Sigmoid colon (tissue), 7 donors: Measurements from ENCODE around the gene LRRN4. TPM values are rescaled to one million over a fixed set of nuclear protein-coding genes. Genes with fewer than 3 reads are reported as not detected.
"Not testable (repeated sequence)": the region's sequence is repeated elsewhere in the genome, so short reads cannot be mapped to it uniquely, and the experiment has no call there.

Experiments used
- DNase-seq: peaks from one replicate; pipeline ENCODE4 v3.0.0-alpha.2; 2019
- H3K27ac ChIP-seq, 4 donors: fragments of 200-600 bp; sonication (generic); one replicate each; pipeline ENCODE4 v1.5.1; 2016 to 2019; ENCODE audit warnings: mild to moderate bottlenecking in 1 of 4
- H3K27me3 ChIP-seq, 3 donors: fragments of 200-600 bp; sonication (generic); one replicate each; pipeline ENCODE4 v1.5.1; 2019; ENCODE audit warnings: mild to moderate bottlenecking in 1 of 3
- H3K36me3 ChIP-seq, 4 donors: fragments of 200-600 bp; sonication (generic); one replicate each; pipeline ENCODE4 v1.5.1; 2016 to 2019
- H3K4me1 ChIP-seq, 4 donors: fragments of 200-600 bp; sonication (generic); one replicate each; pipeline ENCODE4 v1.5.1; 2017 to 2019
- H3K4me3 ChIP-seq, 4 donors: fragments of 200-600 bp; sonication (generic); one replicate each; pipeline ENCODE4 v1.5.1; 2017 to 2019; ENCODE audit warnings: mild to moderate bottlenecking in 2 of 4, moderate library complexity in 1 of 4
- H3K9me3 ChIP-seq, 4 donors: fragments of 200-600 bp in 3 of 4; sonication (generic) in 3 of 4; one replicate each; pipeline versions ENCODE4 v1.5.1 to v1.6.1; 2013 to 2019
- EP300 ChIP-seq, 4 donors: sonication (generic); formaldehyde crosslinking; IDR thresholded peaks; one replicate each; pipeline ENCODE4 v1.6.1; 2017; ENCODE audit warnings: antibody characterized with exemption in 4 of 4
- POLR2A ChIP-seq, 2 donors: fragments of 450-650 bp; IDR thresholded peaks; one replicate each; pipeline ENCODE4 v1.6.1; 2016; ENCODE audit warnings: antibody characterized with exemption in 2 of 2, mild to moderate bottlenecking in 2 of 2, moderate library complexity in 2 of 2
- POLR2AphosphoS5 ChIP-seq, 4 donors: sonication (generic); formaldehyde crosslinking; IDR thresholded peaks; one replicate each; pipeline ENCODE4 v1.6.1; 2017; ENCODE audit warnings: antibody characterized with exemption in 4 of 4
- WGBS, 2 donors: extraction: QIAGEN DNeasy Blood & Tissue Kit; methylation state at CpG; one replicate each; pipeline ENCODE4 v1.1.7; 2013; 5-methylcytosine and 5-hydroxymethylcytosine counted together
- intact Hi-C: fragments of 100-400 bp; cut with DNase I; formaldehyde crosslinking; loops from one replicate; pipeline ENCODE4 v1.15.1; 2023
- polyA plus RNA-seq, 3 donors: library from polyadenylated mRNA; stranded (reverse); fragments of 200-250 nt; gene quantifications; one replicate each; pipeline ENCODE4 v1.2.3, GENCODE V29; 2013
- total RNA-seq, 4 donors: library from RNA; depleted of rRNA; stranded (reverse); fragments of >200 nt; gene quantifications; one replicate each; pipeline ENCODE4 v1.1.0, GENCODE V29; 2016
- TF ChIP-seq, protein P1 (sequence below), 4 experiments: fragments of 450-650 bp in 3 of 4; fragments of 200-600 bp in 1 of 4; IDR thresholded peaks; one replicate each; pipeline ENCODE4 v1.5.1; 2016 to 2019; ENCODE audit warnings: antibody characterized with exemption in 4 of 4, mild to moderate bottlenecking in 3 of 4, moderate library complexity in 2 of 4
- donor health status: healthy with polysubstance abuse.
- donor health status: Bipolar disorder and iron deficiency.
- donor health status: healthy.

LRRN4 gene
- total and polyA plus RNA-seq, 7 donors, result 0.04 to 0.16 TPM; not detected in 5

DNA sequence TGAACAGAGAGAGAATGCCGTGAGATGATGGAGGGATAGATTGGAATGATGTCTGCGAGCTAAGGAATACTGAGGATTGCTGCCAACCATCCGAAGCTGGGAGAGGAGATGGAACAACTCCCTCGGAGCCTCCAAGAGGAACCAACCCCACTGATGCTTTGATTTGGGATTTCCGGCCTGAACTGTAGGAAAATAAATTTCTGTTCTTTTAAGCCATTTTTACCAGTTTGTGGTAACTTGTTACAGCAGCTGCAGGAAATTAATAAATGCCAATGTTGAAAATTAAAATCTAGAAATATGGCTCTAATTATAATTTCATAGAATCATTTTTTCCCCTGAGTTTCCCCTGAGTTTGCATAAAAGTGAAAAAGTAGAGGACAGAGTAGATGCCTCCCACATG is 14.1 kb downstream of the LRRN4 start:
- no peaks in the 10 kb centered on the region for H3K27me3 ChIP-seq
- DNase-seq, result no peak
- peaks cover 11 to 74% (median 22%) of the 10 kb centered on the region in 4 donors for H3K36me3 ChIP-seq
- H3K4me3 ChIP-seq, result no peak overlapping the region
- H3K4me1 ChIP-seq, result peaks cover 0 to 1% (median 0%) of the 10 kb centered on the region in 4 donors
- WGBS, 2 donors, result 91 to 92% methylated on average over 5 of the region's 5 CpGs
- H3K27ac ChIP-seq, result no peak overlapping the region
- no peaks in the 10 kb centered on the region for H3K9me3 ChIP-seq
- TF ChIP-seq EP300 (IDR thresholded peaks at IDR 0.05), result no peak
- TF ChIP-seq, protein P1, sequence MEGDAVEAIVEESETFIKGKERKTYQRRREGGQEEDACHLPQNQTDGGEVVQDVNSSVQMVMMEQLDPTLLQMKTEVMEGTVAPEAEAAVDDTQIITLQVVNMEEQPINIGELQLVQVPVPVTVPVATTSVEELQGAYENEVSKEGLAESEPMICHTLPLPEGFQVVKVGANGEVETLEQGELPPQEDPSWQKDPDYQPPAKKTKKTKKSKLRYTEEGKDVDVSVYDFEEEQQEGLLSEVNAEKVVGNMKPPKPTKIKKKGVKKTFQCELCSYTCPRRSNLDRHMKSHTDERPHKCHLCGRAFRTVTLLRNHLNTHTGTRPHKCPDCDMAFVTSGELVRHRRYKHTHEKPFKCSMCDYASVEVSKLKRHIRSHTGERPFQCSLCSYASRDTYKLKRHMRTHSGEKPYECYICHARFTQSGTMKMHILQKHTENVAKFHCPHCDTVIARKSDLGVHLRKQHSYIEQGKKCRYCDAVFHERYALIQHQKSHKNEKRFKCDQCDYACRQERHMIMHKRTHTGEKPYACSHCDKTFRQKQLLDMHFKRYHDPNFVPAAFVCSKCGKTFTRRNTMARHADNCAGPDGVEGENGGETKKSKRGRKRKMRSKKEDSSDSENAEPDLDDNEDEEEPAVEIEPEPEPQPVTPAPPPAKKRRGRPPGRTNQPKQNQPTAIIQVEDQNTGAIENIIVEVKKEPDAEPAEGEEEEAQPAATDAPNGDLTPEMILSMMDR (IDR thresholded peaks at IDR 0.05), result no peak
- TF ChIP-seq POLR2A (IDR thresholded peaks at IDR 0.05), result no peak
- no peak for TF ChIP-seq POLR2AphosphoS5 (IDR thresholded peaks at IDR 0.05)
- intact Hi-C loops, result no loop called here

DNA sequence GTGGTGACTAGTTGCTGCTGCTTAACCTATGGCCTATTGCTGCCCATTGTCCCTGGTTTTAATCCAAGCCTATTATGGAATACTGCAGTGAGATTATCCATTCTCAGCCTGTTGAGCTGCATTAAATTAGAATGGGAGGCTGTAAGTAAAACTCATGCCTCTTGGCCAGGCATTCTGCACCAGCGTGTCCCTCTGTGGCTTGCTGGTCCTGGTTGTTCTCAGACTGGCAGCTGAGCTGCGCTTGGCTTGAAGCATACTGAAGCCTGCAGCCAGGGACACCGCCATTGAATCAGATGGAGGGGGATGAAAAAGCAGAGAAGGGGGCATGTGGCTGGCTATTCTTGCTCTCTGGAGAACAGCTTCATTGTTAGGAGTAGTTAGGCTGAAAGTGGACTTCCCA is 15.6 kb downstream of the LRRN4 start:
- WGBS, 2 donors, result 93 to 96% methylated on average over 3 of the region's 3 CpGs
- H3K27ac ChIP-seq, result no peak overlapping the region
- no peaks in the 10 kb centered on the region for H3K9me3 ChIP-seq
- no peak for DNase-seq
- intact Hi-C loops, result no loop called here
- TF ChIP-seq EP300 (IDR thresholded peaks at IDR 0.05), result no peak
- peaks cover 0 to 9% (median 4%) of the 10 kb centered on the region in 4 donors for H3K4me1 ChIP-seq
- peaks cover 16 to 89% (median 29%) of the 10 kb centered on the region in 4 donors for H3K36me3 ChIP-seq
- no peak overlapping the region for H3K4me3 ChIP-seq
- H3K27me3 ChIP-seq, result no peaks in the 10 kb centered on the region

DNA sequence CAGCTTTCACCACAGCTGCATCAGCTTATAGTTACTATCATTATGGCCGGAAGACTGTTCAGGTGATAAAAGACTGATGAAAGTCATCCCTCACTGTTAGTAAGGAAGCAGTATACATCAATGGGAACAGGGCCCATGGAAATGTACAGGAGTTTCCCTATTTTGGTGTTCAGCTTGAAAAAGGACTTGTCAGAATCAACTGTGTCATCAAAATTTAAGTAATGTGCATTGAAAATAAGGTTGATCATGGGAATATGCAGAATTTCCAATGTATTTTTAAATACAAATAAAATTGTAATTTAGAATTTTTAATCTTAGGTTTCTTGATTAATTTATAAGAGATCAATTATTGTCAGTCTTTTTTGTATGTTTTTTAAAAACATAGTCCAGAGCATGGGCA is 16.8 kb downstream of the LRRN4 start:
- WGBS, 2 donors, result 72 to 88% methylated on average over 1 of the region's 1 CpG
- Histone ChIP-seq H3K9me3 (no peaks in the 10 kb centered on the region), H3K4me3 (no peak overlapping the region), H3K27ac (no peak overlapping the region), H3K4me1 (peaks cover 0 to 9% (median 4%) of the 10 kb centered on the region in 4 donors), H3K27me3 (no peaks in the 10 kb centered on the region), H3K36me3 (peaks cover 16 to 84% (median 29%) of the 10 kb centered on the region in 4 donors)
- TF ChIP-seq EP300 (IDR thresholded peaks at IDR 0.05), result no peak
- TF ChIP-seq POLR2AphosphoS5 (IDR thresholded peaks at IDR 0.05), result no peak
- TF ChIP-seq, protein P1 (IDR thresholded peaks at IDR 0.05), result no peak
- TF ChIP-seq POLR2A (IDR thresholded peaks at IDR 0.05), result no peak
- DNase-seq, result no peak
- intact Hi-C loops, result no loop called here

DNA sequence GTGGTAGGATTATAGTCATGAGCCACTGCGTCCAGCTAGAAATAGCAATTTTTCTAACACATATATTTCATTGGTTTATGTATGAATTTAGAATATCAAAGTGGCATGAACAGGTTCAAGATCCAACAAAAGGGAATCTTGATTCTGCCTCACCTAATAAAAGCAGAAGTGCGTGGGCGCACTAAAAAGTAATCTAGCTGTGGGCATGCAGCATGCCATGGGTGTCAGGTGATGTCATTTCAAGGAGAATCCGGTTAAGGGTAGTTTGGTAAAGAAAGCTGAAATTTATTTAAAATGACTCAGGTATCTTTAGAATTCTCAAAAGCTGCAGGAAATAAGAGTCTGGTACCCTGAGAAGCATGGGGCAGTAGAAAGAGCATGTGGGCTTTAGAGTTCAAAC is 17.6 kb downstream of the LRRN4 start:
- H3K36me3 ChIP-seq, result peaks cover 10 to 77% (median 26%) of the 10 kb centered on the region in 4 donors
- no peak for TF ChIP-seq POLR2AphosphoS5 (IDR thresholded peaks at IDR 0.05)
- no peak for TF ChIP-seq POLR2A (IDR thresholded peaks at IDR 0.05)
- TF ChIP-seq, protein P1 (IDR thresholded peaks at IDR 0.05), result no peak
- TF ChIP-seq EP300 (IDR thresholded peaks at IDR 0.05), result no peak
- H3K27ac ChIP-seq, result no peak overlapping the region
- no peak for DNase-seq
- WGBS, 2 donors, result 94 to 98% methylated on average over 4 of the region's 4 CpGs
- no peaks in the 10 kb centered on the region for H3K27me3 ChIP-seq
- intact Hi-C loops, result no loop called here
- peaks cover 0 to 9% (median 4%) of the 10 kb centered on the region in 4 donors for H3K4me1 ChIP-seq
- H3K9me3 ChIP-seq, result no peaks in the 10 kb centered on the region
- no peak overlapping the region for H3K4me3 ChIP-seq

DNA sequence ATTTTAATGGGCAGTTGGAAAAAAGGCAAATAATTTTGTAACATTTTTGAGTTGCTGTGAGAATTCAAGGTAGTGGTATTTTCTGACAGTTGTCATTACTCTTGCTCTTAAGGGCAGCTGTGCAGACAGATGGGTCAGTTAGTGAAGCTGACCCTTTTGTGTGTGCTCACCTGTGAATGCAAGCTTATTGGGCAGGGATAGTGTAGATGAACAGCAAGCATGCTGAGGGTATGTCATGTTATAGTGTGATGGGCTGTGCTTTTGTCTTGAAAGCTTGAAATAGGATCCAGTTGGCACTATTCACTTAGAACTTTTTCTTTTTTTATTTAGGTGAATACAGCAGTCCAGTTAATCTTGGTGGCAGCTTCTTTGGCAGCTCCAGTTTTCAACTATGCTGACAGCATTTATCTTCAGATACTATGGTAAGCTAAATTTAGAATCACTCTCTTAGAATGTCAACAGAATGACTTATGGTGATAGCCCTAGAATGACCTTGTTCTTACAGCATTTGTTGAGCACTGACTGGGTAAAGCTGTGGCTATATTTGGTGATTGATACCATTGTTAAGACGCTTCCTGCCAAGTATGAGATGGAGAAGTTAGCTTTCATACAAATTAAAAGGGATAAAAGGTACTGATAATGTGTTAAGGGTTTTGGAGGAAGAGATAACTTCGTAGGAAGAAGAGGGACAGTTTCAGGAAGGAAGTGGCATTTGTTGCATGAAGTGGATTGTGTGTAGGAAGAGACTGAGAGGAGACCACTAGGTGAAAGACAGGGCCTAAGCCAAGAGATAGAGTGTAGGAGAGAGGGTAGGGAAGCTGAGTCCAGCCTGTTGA is 19.5 kb downstream of the LRRN4 start:
- Histone ChIP-seq H3K4me1 (peaks cover 0 to 14% (median 5%) of the 10 kb centered on the region in 4 donors), H3K36me3 (peaks cover 3 to 59% (median 23%) of the 10 kb centered on the region in 4 donors), H3K4me3 (no peak overlapping the region), H3K9me3 (no peaks in the 10 kb centered on the region), H3K27ac (no peak overlapping the region), H3K27me3 (no peaks in the 10 kb centered on the region)
- no peak for DNase-seq
- intact Hi-C loops, result no loop called here
- 70% methylated on average over 2 of the region's 2 CpGs for WGBS, 2 donors
- TF ChIP-seq POLR2AphosphoS5 (IDR thresholded peaks at IDR 0.05), result no peak
- no peak for TF ChIP-seq EP300 (IDR thresholded peaks at IDR 0.05)
- TF ChIP-seq POLR2A (IDR thresholded peaks at IDR 0.05), result no peak

DNA sequence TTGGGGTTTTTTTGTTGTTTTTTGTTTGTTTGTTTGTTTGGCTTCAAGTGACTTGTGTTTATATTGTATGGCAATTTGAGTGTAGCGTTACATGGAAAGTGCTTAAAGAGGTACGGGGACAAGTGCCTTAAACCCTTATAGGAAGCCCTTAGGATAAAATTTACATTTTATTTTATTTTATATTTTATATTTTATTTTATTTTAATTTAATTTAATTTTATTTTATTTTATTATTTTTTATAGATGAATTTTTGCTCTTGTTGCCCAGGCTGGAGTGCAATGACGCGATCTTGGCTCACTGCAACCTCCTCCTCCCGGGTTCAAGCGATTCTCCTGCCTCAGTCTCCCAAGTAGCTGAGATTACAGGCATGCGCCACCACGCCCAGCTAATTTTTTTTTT is 21.0 kb downstream of the LRRN4 start:
- H3K4me3 ChIP-seq, DNase-seq, H3K9me3 ChIP-seq, H3K27me3 ChIP-seq, intact Hi-C loops, H3K27ac ChIP-seq: not testable (repeated sequence)
- Histone ChIP-seq H3K36me3 (peaks cover 3 to 46% (median 20%) of the 10 kb centered on the region in 4 donors), H3K4me1 (peaks cover 0 to 20% (median 5%) of the 10 kb centered on the region in 4 donors)
- WGBS, 2 donors, result 97% methylated on average over 8 of the region's 8 CpGs
